Spleen (tissue), 11 donors: ENCODE data around the gene NFX1. TPM values are rescaled to one million over a fixed set of nuclear protein-coding genes. Genes with fewer than 3 reads are reported as not detected.

Experiments used
- DNase-seq: peaks from one replicate; pipeline ENCODE4 v3.0.0-alpha.2; 2020
- H3K27ac ChIP-seq, 8 donors: fragments of 200-600 bp; sonication (generic) in 7 of 8; 1 replicate in 4 of 8; 2 replicates in 4 of 8; pipeline versions ENCODE4 v1.5.0 to v1.8.0; 2016 to 2021; ENCODE audit warnings: inconsistent platforms in 4 of 8, mild to moderate bottlenecking in 4 of 8, moderate library complexity in 1 of 8
- H3K27me3 ChIP-seq, 7 donors: fragments of 200-600 bp; sonication (generic) in 6 of 7; replicated peaks in 1 of 7; 1 replicate in 4 of 7; 2 replicates in 3 of 7; pipeline versions ENCODE4 v1.5.0 to v1.8.0; 2016 to 2021; ENCODE audit warnings: inconsistent platforms in 3 of 7, mild to moderate bottlenecking in 1 of 7
- H3K36me3 ChIP-seq, 6 donors: fragments of 200-600 bp; sonication (generic) in 5 of 6; 1 replicate in 4 of 6; 2 replicates in 2 of 6; pipeline versions ENCODE4 v1.5.0 to v1.8.0; 2016 to 2021; ENCODE audit warnings: inconsistent platforms in 2 of 6
- H3K4me1 ChIP-seq, 6 donors: fragments of 200-600 bp; sonication (generic) in 5 of 6; 1 replicate in 3 of 6; 2 replicates in 3 of 6; pipeline versions ENCODE4 v1.5.0 to v1.8.0; 2016 to 2021; ENCODE audit warnings: inconsistent platforms in 3 of 6
- H3K4me3 ChIP-seq, 8 donors: fragments of 200-600 bp; sonication (generic) in 7 of 8; 1 replicate in 4 of 8; 2 replicates in 4 of 8; pipeline versions ENCODE4 v1.5.0 to v1.8.0; 2016 to 2021; ENCODE audit warnings: inconsistent platforms in 4 of 8, mild to moderate bottlenecking in 4 of 8, moderate library complexity in 2 of 8
- H3K9me3 ChIP-seq, 8 donors: fragments of 200-600 bp; sonication (generic) in 7 of 8; 1 replicate in 4 of 8; 2 replicates in 4 of 8; pipeline versions ENCODE4 v1.5.0 to v1.8.0; 2016 to 2021; ENCODE audit warnings: inconsistent platforms in 4 of 8
- CTCF ChIP-seq, 11 experiments: fragments of 200-600 bp in 7 of 11; fragments of 450-650 bp in 4 of 11; sonication (generic) in 4 of 11; IDR thresholded peaks in 8 of 11; conservative IDR thresholded peaks in 3 of 11; 1 replicate in 7 of 11; 2 replicates in 4 of 11; pipeline versions ENCODE4 v1.4.0 to v1.8.0; 2016 to 2021; ENCODE audit warnings: antibody characterized with exemption in 11 of 11, inconsistent platforms in 4 of 11, mild to moderate bottlenecking in 1 of 11
- POLR2A ChIP-seq, 3 donors: fragments of 450-650 bp; IDR thresholded peaks; one replicate each; pipeline ENCODE4 v1.5.1; 2017; ENCODE audit warnings: antibody characterized with exemption in 3 of 3, mild to moderate bottlenecking in 1 of 3
- POLR2AphosphoS5 ChIP-seq, 3 donors: sonication (generic); formaldehyde crosslinking; IDR thresholded peaks; one replicate each; pipeline ENCODE4 v1.5.1; 2017; ENCODE audit warnings: antibody characterized with exemption in 3 of 3
- WGBS, 5 donors: extraction: QIAGEN DNeasy Blood & Tissue Kit in 3 of 5; methylation state at CpG; one replicate each; pipeline versions ENCODE4 v1.1.5 to v1.1.7; 2013 to 2018; 5-methylcytosine and 5-hydroxymethylcytosine counted together
- intact Hi-C: fragments of 100-400 bp; cut with DNase I; formaldehyde crosslinking; loops from one replicate; pipeline ENCODE4 v1.15.0; 2023; ENCODE audit warnings: low total_unique reads
- polyA plus RNA-seq, 3 donors: library from polyadenylated mRNA; stranded (reverse); fragments of 200-250 nt; gene quantifications; one replicate each; pipeline ENCODE4 v1.2.1, GENCODE V29; 2013
- small RNA-seq, 4 donors: library from RNA; depleted of rRNA; stranded (forward); fragments of <200 nt; gene quantifications; one replicate each; pipeline ENCODE3, GENCODE V24; 2016
- total RNA-seq, 7 donors: library from RNA; depleted of rRNA in 3 of 7; stranded (reverse); fragments of >200 nt in 3 of 7; fragmentation: NEBNext Ultra II Directional in 4 of 7; extraction: Animal tissue kit (Norgen Biotek cat#: 25700) in 4 of 7; gene quantifications; one replicate each; pipeline versions ENCODE4 v1.1.0 to v1.2.1, GENCODE V29; 2016 to 2021
- donor health status: healthy with polysubstance abuse.
- donor health status: DM: no; HTN: no; CAD: no; lungs with moderate emphysema.
- donor health status: DM: no; HTN: no; CAD: no.
- donor health status: Bipolar disorder and iron deficiency.
- donor health status: healthy.
- donor health status: DM: no; HTN: no; CAD: no.
- donor health status: DM: yes; HTN: yes; CAD: no.

Gene NFX1
- total and polyA plus RNA-seq, 10 donors, result 10.5 to 57.5 (median 42.4) TPM

GRCh38 chr9:33416996-33417395, 126.7 kb downstream of the NFX1 start:
- Histone ChIP-seq H3K36me3 (no peaks in the 10 kb centered on the region), H3K27ac (peak overlapping the region in 1 of 8 donors; percentile 23), H3K4me1 (peaks cover 0 to 33% (median 19%) of the 10 kb centered on the region in 6 donors), H3K9me3 (no peaks in the 10 kb centered on the region), H3K27me3 (no peaks in the 10 kb centered on the region), H3K4me3 (no peak overlapping the region)
- DNase-seq, result no peak
- TF ChIP-seq POLR2AphosphoS5 (IDR thresholded peaks at IDR 0.05) (no peak), CTCF (IDR thresholded peaks at IDR 0.05 in 8 of 11, conservative IDR thresholded peaks at IDR 0.05 in 3 of 11) (no peak), POLR2A (IDR thresholded peaks at IDR 0.05) (no peak)
- intact Hi-C loops, result no loop called here
- 51 to 85% (median 63%) methylated on average over 4 to 5 of the region's 5 CpGs for WGBS, 5 donors

GRCh38 chr9:33418090-33418489, 127.8 kb downstream of the NFX1 start:
- DNase-seq, result no peak
- intact Hi-C loops, result no loop called here
- H3K27me3 ChIP-seq, result no peaks in the 10 kb centered on the region
- H3K27ac ChIP-seq, result no peak overlapping the region
- TF ChIP-seq CTCF (IDR thresholded peaks at IDR 0.05 in 8 of 11, conservative IDR thresholded peaks at IDR 0.05 in 3 of 11), result no peak
- no peak for TF ChIP-seq POLR2AphosphoS5 (IDR thresholded peaks at IDR 0.05)
- TF ChIP-seq POLR2A (IDR thresholded peaks at IDR 0.05), result no peak
- H3K4me1 ChIP-seq, result peaks cover 0 to 33% (median 19%) of the 10 kb centered on the region in 6 donors
- no peaks in the 10 kb centered on the region for H3K9me3 ChIP-seq
- H3K36me3 ChIP-seq, result no peaks in the 10 kb centered on the region
- H3K4me3 ChIP-seq, result no peak overlapping the region
- WGBS, 5 donors, result 80 to 99% (median 92%) methylated on average over 7 to 8 of the region's 8 CpGs

GRCh38 chr9:33419708-33420303, 129.5 kb downstream of the NFX1 start:
- H3K27ac ChIP-seq, result no peak overlapping the region
- no peaks in the 10 kb centered on the region for H3K27me3 ChIP-seq
- no peak for TF ChIP-seq POLR2A (IDR thresholded peaks at IDR 0.05)
- no peak for TF ChIP-seq POLR2AphosphoS5 (IDR thresholded peaks at IDR 0.05)
- TF ChIP-seq CTCF (IDR thresholded peaks at IDR 0.05 in 8 of 11, conservative IDR thresholded peaks at IDR 0.05 in 3 of 11), result no peak
- no peaks in the 10 kb centered on the region for H3K36me3 ChIP-seq
- no peaks in the 10 kb centered on the region for H3K9me3 ChIP-seq
- H3K4me1 ChIP-seq, result peaks cover 0 to 25% (median 16%) of the 10 kb centered on the region in 6 donors
- intact Hi-C loops, result no loop called here
- WGBS, 5 donors, result 71 to 89% (median 80%) methylated on average over 10 of the region's 10 CpGs
- no peak for DNase-seq
- H3K4me3 ChIP-seq, result no peak overlapping the region

Small RNAs within 50 kb of the gene (small RNA-seq; reads per million reads assigned to genes)
- gene RF00019, result 0 reads per million in 4 donors

Other genes with a start within 250 kb of the NFX1 start
- gene SMU1, start 213.8 kb upstream of the NFX1 start, total RNA-seq, result 10 to 100 TPM; 15.7 to 23.3 (median 19.4) TPM
- 10 to 100 TPM in 1 of 3 donors, 1 to 10 TPM in 2; 7.2 to 12.2 (median 9.9) TPM for gene SMU1, start 213.8 kb upstream of the NFX1 start, polyA plus RNA-seq
- gene B4GALT1, start 123.2 kb upstream of the NFX1 start, total RNA-seq, result 100 to 1,000 TPM in 2 of 7 donors, 10 to 100 TPM in 5; 75.1 to 111 (median 91.4) TPM
- 10 to 100 TPM; 18.1 to 29.5 (median 25.4) TPM for gene B4GALT1, start 123.2 kb upstream of the NFX1 start, polyA plus RNA-seq
- gene SPINK4, start 50.3 kb upstream of the NFX1 start, total RNA-seq, result not detected
- gene SPINK4, start 50.3 kb upstream of the NFX1 start, polyA plus RNA-seq, result under 1 TPM in 1 of 3 donors, not detected in 2; 0.67 TPM
- 10 to 100 TPM; 49.9 to 91.8 (median 71.0) TPM for gene BAG1, start 25.8 kb upstream of the NFX1 start, total RNA-seq
- 100 to 1,000 TPM in 1 of 3 donors, 10 to 100 TPM in 2; 57.3 to 102 (median 70.7) TPM for gene BAG1, start 25.8 kb upstream of the NFX1 start, polyA plus RNA-seq
- 10 to 100 TPM; 43.6 to 56.7 (median 52.4) TPM for gene CHMP5, start 25.5 kb upstream of the NFX1 start, total RNA-seq
- 10 to 100 TPM; 53.6 to 75.9 (median 59.0) TPM for gene CHMP5, start 25.5 kb upstream of the NFX1 start, polyA plus RNA-seq
- gene AQP7, start 112.1 kb downstream of the NFX1 start, total RNA-seq, result 1 to 10 TPM in 5 of 7 donors, under 1 TPM in 2; 0.64 to 3.2 (median 2.0) TPM
- 1 to 10 TPM in 1 of 3 donors, under 1 TPM in 2; 0.26 to 2.6 (median 0.35) TPM for gene AQP7, start 112.1 kb downstream of the NFX1 start, polyA plus RNA-seq
- 100 to 1,000 TPM in 5 of 7 donors, 10 to 100 TPM in 2; 44.2 to 251 (median 126) TPM for gene AQP3, start 157.1 kb downstream of the NFX1 start, total RNA-seq
- gene AQP3, start 157.1 kb downstream of the NFX1 start, polyA plus RNA-seq, result 10 to 100 TPM in 1 of 3 donors, 1 to 10 TPM in 2; 5.0 to 51.4 (median 5.7) TPM
- 10 to 100 TPM; 20.7 to 48.1 (median 28.4) TPM for gene NOL6, start 183.4 kb downstream of the NFX1 start, total RNA-seq
- 10 to 100 TPM; 20.0 to 28.4 (median 24.6) TPM for gene NOL6, start 183.4 kb downstream of the NFX1 start, polyA plus RNA-seq
- gene ANKRD18B, start 233.7 kb downstream of the NFX1 start, total RNA-seq, result 1 to 10 TPM in 1 of 7 donors, not detected in 6; 1.7 TPM
- under 1 TPM in 1 of 3 donors, not detected in 2; 0.02 TPM for gene ANKRD18B, start 233.7 kb downstream of the NFX1 start, polyA plus RNA-seq